ENCODE measurements around the gene BAHD1.

- TF ChIP-seq CTCF (IDR thresholded peaks at IDR 0.05) (no peak), POLR2AphosphoS5 (IDR thresholded peaks at IDR 0.05; ENCODE audit: low read depth, low read length) (no peak)
These were observed 31.5 kb downstream of the BAHD1 start for GRCh38 chr15:40472171-40472727.

Measured in Panc1 (cell line).